Thoracic aorta (tissue), 2 donors: ENCODE measurements around the gene TFRC. TPM values are rescaled to one million over a fixed set of nuclear protein-coding genes. Genes with fewer than 3 reads are reported as not detected.
"Not testable (repeated sequence)": the region's sequence is repeated elsewhere in the genome, so short reads cannot be mapped to it uniquely, and the experiment has no call there.

Experiments used
- ATAC-seq: fragments of 150-250 bp; one replicate; pipeline ENCODE4 v1.8.0; 2017; ENCODE audit warnings: low read depth; ENCODE audit not compliant: insufficient number of reproducible peaks, low FRiP score
- DNase-seq: peaks from one replicate; pipeline ENCODE4 v3.0.0-alpha.2; 2020; ENCODE audit warnings: low spot score
- H3K27ac ChIP-seq, 2 donors: fragments of 200-600 bp; sonication (generic); 1 replicate in 1 of 2; 2 replicates in 1 of 2; pipeline ENCODE4 v1.5.1; 2016; ENCODE audit warnings: mild to moderate bottlenecking in 2 of 2, moderate library complexity in 2 of 2
- H3K27me3 ChIP-seq: fragments of 200-600 bp; sonication (generic); replicated peaks from 2 replicates; pipeline ENCODE4 v1.6.0; 2016; ENCODE audit warnings: mild to moderate bottlenecking; ENCODE audit not compliant: insufficient read depth
- H3K36me3 ChIP-seq: fragments of 200-600 bp; sonication (generic); one replicate; pipeline ENCODE4 v1.5.1; 2016
- H3K4me1 ChIP-seq, 2 donors: fragments of 200-600 bp; sonication (generic); 1 replicate in 1 of 2; 2 replicates in 1 of 2; pipeline versions ENCODE4 v1.5.1 to v1.6.0; 2016; ENCODE audit warnings: low read depth in 2 of 2, mild to moderate bottlenecking in 1 of 2; ENCODE audit not compliant: control insufficient read depth in 1 of 2
- H3K4me3 ChIP-seq: fragments of 200-600 bp; sonication (generic); 2 replicates; pipeline ENCODE4 v1.5.1; 2016; ENCODE audit warnings: mild to moderate bottlenecking
- H3K9me3 ChIP-seq: fragments of 200-600 bp; sonication (generic); 2 replicates; pipeline ENCODE4 v1.5.1; 2016
- total RNA-seq, 2 donors: library from RNA; depleted of rRNA; stranded (reverse); fragments of >200 nt; gene quantifications; one replicate each; pipeline versions ENCODE4 v1.1.0 to v1.2.3, GENCODE V29; 2016
- TF ChIP-seq, protein P1 (sequence below): fragments of 200-600 bp; sonication (generic); IDR thresholded peaks from one replicate; pipeline ENCODE4 v1.5.1; 2019; ENCODE audit warnings: antibody characterized with exemption

TFRC gene
- total RNA-seq, 2 donors from 2014 or later: 127 to 164 TPM

DNA sequence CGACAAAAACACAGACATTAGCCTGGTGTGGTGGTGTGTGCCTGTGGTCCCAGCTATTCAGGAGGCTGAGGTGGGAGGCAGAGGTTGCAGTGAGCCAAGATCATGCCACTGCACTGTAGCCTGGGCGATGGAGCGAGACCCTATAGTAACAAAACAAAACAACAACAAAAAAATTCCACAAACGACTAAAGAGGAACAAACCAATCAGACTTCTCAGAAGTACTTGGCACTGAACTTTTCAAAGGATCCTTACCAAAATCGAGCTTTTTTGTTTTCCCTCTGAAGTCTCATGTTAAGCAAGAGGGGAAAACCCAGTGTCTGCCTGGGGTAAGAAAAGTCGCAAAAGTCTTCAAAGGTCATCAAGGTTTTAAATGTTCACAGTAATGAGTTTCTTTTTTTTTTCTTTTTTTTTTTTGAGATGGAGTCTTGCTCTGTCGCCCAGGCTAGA lies 30.1 kb upstream of the TFRC start:
- Histone ChIP-seq H3K27ac (no peak overlapping the region), H3K27me3 (no peaks in the 10 kb centered on the region), H3K9me3 (no peaks in the 10 kb centered on the region), H3K4me3 (no peak overlapping the region), H3K36me3 (no peaks in the 10 kb centered on the region), H3K4me1 (no peaks in the 10 kb centered on the region)
- DNase-seq (no peak), ATAC-seq (no peak)
- TF ChIP-seq, protein P1, sequence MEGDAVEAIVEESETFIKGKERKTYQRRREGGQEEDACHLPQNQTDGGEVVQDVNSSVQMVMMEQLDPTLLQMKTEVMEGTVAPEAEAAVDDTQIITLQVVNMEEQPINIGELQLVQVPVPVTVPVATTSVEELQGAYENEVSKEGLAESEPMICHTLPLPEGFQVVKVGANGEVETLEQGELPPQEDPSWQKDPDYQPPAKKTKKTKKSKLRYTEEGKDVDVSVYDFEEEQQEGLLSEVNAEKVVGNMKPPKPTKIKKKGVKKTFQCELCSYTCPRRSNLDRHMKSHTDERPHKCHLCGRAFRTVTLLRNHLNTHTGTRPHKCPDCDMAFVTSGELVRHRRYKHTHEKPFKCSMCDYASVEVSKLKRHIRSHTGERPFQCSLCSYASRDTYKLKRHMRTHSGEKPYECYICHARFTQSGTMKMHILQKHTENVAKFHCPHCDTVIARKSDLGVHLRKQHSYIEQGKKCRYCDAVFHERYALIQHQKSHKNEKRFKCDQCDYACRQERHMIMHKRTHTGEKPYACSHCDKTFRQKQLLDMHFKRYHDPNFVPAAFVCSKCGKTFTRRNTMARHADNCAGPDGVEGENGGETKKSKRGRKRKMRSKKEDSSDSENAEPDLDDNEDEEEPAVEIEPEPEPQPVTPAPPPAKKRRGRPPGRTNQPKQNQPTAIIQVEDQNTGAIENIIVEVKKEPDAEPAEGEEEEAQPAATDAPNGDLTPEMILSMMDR: no peak

DNA sequence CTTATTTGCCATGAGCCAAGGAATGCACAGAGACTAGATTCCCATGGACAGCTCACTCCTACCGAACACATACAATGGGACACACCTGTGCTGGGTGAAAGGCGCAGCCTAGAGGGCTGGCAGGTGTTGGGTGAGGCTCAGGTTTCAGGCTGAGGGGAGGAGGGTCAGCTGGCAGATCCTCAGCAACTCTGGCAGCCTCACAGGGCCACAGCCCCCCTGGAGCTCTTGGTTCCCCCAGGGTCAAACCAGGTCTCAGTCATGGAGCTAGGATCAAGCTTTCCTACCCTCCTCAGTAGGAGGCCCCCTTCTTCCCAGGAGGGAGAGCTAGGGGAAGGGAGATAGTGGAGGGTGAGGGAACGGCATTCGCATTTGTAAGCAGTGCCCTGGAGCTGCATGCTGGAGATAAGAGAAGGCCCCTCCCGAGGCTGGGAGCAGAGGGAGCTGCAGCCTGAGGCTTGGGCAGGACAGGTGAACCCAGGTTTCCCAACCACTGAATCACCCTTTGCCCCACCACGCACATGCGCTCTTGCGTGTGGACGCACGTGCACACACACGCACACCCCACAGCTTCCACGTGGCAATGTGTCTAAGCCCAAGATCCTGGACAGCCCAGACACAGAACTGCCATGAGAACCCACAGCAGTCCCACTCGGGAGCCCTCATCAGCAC lies 26.3 kb upstream of the TFRC start:
- TF ChIP-seq, protein P1: no peak
- DNase-seq (no peak), ATAC-seq (no peak)
- Histone ChIP-seq H3K36me3 (no peaks in the 10 kb centered on the region), H3K27me3 (no peaks in the 10 kb centered on the region), H3K9me3 (no peaks in the 10 kb centered on the region), H3K27ac (no peak overlapping the region), H3K4me3 (no peak overlapping the region), H3K4me1 (no peaks in the 10 kb centered on the region)

DNA sequence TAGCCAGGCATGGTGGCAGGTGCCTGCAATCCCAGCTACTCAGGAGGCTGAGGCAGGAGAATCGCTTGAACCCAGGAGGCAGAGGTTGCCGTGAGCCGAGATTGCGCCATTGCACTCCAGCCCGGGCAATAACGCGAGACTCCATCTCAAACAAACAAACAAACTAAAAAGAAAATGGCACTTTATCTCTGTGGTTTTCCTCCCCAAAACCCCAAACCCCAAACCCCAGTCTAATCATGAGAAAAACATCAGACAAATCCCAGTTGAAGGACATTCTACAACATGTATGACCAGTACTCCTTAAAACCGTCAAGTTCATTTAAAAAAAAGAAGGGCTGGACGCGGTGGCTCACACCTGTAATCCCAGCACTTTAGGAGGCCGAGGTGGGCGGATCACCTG lies 22.8 kb upstream of the TFRC start:
- not testable (repeated sequence) for H3K27ac ChIP-seq, H3K27me3 ChIP-seq, H3K36me3 ChIP-seq, H3K4me3 ChIP-seq, H3K9me3 ChIP-seq, DNase-seq, ATAC-seq, H3K4me1 ChIP-seq

DNA sequence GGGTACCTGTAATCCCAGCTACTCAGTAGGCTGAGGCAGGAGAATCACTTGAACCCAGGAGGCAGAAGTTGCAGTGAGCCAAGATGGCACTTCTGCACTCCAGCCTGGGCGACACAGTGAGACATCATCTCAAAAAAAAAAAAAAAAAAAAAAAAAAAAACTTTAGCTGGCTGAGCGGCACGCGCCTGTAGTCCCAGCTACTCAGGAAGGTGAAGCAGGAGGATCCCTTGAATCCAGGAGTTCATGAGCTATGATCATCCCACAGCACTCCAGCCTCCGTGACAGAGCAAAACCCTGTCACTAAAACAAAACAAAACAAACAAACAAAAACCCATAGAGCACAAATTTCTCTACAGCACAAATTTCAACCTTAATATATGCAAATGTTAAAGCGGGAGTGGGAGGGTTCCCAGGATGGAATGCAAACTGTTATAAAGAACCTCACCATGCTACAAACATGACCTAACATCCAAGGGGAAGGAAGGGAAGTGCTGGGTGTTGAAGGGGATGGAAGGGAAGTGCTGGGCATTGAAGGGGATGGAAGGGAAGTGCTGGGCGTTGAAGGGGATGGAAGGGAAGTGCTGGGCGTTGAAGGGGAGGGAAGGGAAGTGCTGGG lies 16.6 kb upstream of the TFRC start:
- H3K27me3 ChIP-seq, ATAC-seq, H3K27ac ChIP-seq, H3K9me3 ChIP-seq, H3K36me3 ChIP-seq, H3K4me3 ChIP-seq, DNase-seq: not testable (repeated sequence)
- H3K4me1 ChIP-seq: peaks cover 9 to 13% of the 10 kb centered on the region in 2 donors

DNA sequence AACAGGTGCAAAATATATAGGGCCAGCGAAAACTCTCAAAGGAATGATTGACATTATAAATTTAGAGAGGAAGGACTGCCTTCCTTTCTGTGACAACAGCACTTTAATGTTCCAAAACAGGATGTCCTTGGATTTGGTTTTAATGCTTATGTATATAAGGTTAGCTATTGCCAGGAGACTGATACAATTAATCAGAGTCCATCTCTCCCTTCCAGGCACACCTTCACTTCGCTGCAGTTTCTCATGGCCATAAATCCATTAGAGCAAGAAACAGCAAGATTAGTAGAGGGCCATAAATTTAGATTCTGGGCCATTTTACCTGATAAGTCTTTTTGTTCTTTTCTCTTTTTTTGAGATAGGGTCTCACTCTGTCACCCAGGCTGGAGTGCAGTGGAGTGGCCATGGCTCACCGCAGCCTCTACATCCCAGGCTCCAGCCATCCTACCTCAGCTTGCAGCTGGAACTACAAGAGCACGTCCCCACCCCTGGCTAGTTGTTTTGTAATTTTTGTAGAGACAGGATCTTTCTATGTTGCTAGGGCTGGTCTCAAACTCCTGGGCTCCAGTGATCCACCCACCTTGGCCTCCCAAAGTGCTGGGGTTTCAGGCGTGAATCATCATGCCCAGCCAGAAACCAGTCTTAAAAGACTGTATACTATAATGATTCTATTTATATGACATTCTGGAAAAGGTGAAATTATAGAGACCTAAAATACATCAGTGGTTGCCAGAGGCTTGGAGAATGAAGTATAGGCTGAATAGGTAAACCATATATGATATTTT lies 15.7 kb upstream of the TFRC start:
- Histone ChIP-seq H3K36me3 (no peaks in the 10 kb centered on the region), H3K4me1 (peaks cover 9 to 13% of the 10 kb centered on the region in 2 donors), H3K27me3 (no peaks in the 10 kb centered on the region), H3K9me3 (no peaks in the 10 kb centered on the region), H3K27ac (no peak overlapping the region), H3K4me3 (no peak overlapping the region)
- no peak for ATAC-seq
- TF ChIP-seq, protein P1: no peak
- no peak for DNase-seq

DNA sequence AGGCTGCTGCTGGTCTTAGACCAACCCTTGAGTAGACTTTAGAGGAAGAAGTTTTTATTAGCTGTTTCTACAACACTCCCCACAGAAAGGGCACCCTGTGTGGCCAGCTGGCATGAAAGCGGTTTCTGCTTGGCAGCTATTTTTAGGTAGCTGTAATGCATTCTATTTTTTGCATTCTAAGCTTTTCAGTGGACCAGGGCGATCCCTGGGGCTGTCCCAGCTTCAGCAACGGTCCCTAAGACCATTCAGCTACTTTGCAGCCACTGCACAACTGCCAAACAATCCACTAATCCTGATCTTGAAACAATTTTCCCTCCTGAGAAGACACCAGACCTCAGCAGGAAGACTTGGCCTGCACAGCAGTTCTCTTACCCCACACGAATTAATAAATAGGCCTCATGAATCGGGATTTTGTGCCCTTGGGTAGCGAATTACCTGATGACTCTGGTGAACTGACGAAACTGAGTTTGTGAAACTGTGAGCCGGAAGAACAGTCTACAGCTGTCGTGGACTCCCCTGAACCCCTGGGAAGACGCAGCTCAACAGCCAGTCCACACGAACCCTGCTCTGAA lies 14.6 kb upstream of the TFRC start:
- Histone ChIP-seq H3K4me3 (no peak overlapping the region), H3K4me1 (peaks cover 9 to 13% of the 10 kb centered on the region in 2 donors), H3K36me3 (no peaks in the 10 kb centered on the region), H3K9me3 (no peaks in the 10 kb centered on the region), H3K27me3 (no peaks in the 10 kb centered on the region), H3K27ac (peak overlapping the region in 1 of 2 donors; percentile 20)
- no peak for ATAC-seq
- TF ChIP-seq, protein P1: no peak
- DNase-seq: no peak
